GM18907 (cell line): ENCODE measurements around the gene CACNG6.

Experiments used
- ATAC-seq: cut with Tn5 transposase; IDR thresholded peaks from one replicate; pipeline ENCODE4 v1.9.1; 2021; ENCODE audit warnings: mild to moderate bottlenecking, moderate library complexity; ENCODE audit not compliant: unreplicated experiment

The CACNG6 gene

GRCh38 chr19:54040003-54040402 lies 48.6 kb downstream of the CACNG6 start:
- ATAC-seq, result no peak

GRCh38 chr19:54041969-54042606 lies 50.7 kb downstream of the CACNG6 start:
- no peak for ATAC-seq

- no peak for ATAC-seq
Measured at GRCh38 chr19:54042989-54043388, 51.6 kb downstream of the CACNG6 start.

GRCh38 chr19:54045771-54046170 lies 54.3 kb downstream of the CACNG6 start:
- ATAC-seq, result no peak

- no peak for ATAC-seq
Measured at GRCh38 chr19:54047616-54048015, 56.2 kb downstream of the CACNG6 start.
